Naive thymus-derived CD4-positive, alpha-beta T cell (primary cell): Measurements from ENCODE around the gene KIF17. TPM values are rescaled to one million over a fixed set of nuclear protein-coding genes. Genes with fewer than 3 reads are reported as not detected.

Experiments used
- ATAC-seq: fragments of 150-1000 bp; cut with Tn5 transposase; 2 replicates; pipeline ENCODE4 v1.10.0; 2021; ENCODE audit warnings: mild to moderate bottlenecking, moderate library complexity
- CTCF ChIA-PET: fragments of 350-600 bp; sonication (Branson Sonifier 250); formaldehyde crosslinking; loops from one replicate; lab custom pipeline; 2021; ENCODE audit warnings: antibody characterized with exemption; lab: Charles Lee
- POLR2A ChIA-PET: fragments of 350-600 bp; sonication (Branson Sonifier 250); formaldehyde crosslinking; loops from one replicate; lab custom pipeline; 2021; ENCODE audit warnings: antibody characterized with exemption, inconsistent platforms; lab: Charles Lee
- DNase-seq, 9 donors: peaks; one replicate each; pipeline versions ENCODE4 v3.0.0 to v3.0.0-alpha.2; 2020 to 2022; ENCODE audit warnings: mixed read lengths in 1 of 9
- H3K27ac ChIP-seq: one replicate; pipeline ENCODE4 v1.7.0; 2013; ENCODE audit warnings: mild to moderate bottlenecking, low read depth, low read length, moderate library complexity
- H3K27me3 ChIP-seq, 2 donors: one replicate each; pipeline ENCODE4 v1.7.0; 2013; ENCODE audit warnings: low read length in 2 of 2, mild to moderate bottlenecking in 2 of 2, moderate library complexity in 2 of 2; ENCODE audit not compliant: control insufficient read depth in 2 of 2, insufficient read depth in 2 of 2
- H3K36me3 ChIP-seq, 3 experiments: 1 replicate in 2 of 3; 2 replicates in 1 of 3; pipeline ENCODE4 v1.7.0; 2013; ENCODE audit warnings: low read length in 3 of 3, mild to moderate bottlenecking in 3 of 3, moderate library complexity in 1 of 3; ENCODE audit not compliant: insufficient read depth in 3 of 3, control insufficient read depth in 2 of 3
- H3K4me1 ChIP-seq, 2 donors: one replicate each; pipeline ENCODE4 v1.7.0; 2013; ENCODE audit warnings: low read length in 2 of 2, mild to moderate bottlenecking in 2 of 2, moderate library complexity in 1 of 2; ENCODE audit not compliant: control insufficient read depth in 2 of 2, insufficient read depth in 2 of 2
- H3K4me3 ChIP-seq: 2 replicates; pipeline ENCODE4 v1.7.0; 2013; ENCODE audit warnings: mild to moderate bottlenecking, low read length
- H3K9me3 ChIP-seq, 3 experiments: 1 replicate in 2 of 3; 2 replicates in 1 of 3; pipeline ENCODE4 v1.7.0; 2013; ENCODE audit warnings: low read length in 3 of 3; ENCODE audit not compliant: control insufficient read depth in 2 of 3
- H3K27ac Mint-ChIP-seq, 9 donors: one replicate each; pipeline ENCODE4 v1.8.0; 2020 to 2022; ENCODE audit warnings: mixed read lengths in 9 of 9, mild to moderate bottlenecking in 8 of 9, moderate library complexity in 5 of 9, inconsistent platforms in 2 of 9
- H3K27me3 Mint-ChIP-seq, 5 donors: one replicate each; pipeline ENCODE4 v1.8.0; 2021 to 2022; ENCODE audit warnings: mixed read lengths in 5 of 5, mild to moderate bottlenecking in 1 of 5
- H3K36me3 Mint-ChIP-seq, 5 donors: one replicate each; pipeline ENCODE4 v1.8.0; 2020 to 2022; ENCODE audit warnings: mixed read lengths in 5 of 5, mild to moderate bottlenecking in 3 of 5, inconsistent platforms in 1 of 5
- H3K4me1 Mint-ChIP-seq, 7 donors: one replicate each; pipeline ENCODE4 v1.8.0; 2020 to 2022; ENCODE audit warnings: mixed read lengths in 7 of 7, mild to moderate bottlenecking in 3 of 7, inconsistent platforms in 1 of 7
- H3K4me3 Mint-ChIP-seq, 10 donors: one replicate each; pipeline ENCODE4 v1.8.0; 2020 to 2022; ENCODE audit warnings: mild to moderate bottlenecking in 10 of 10, mixed read lengths in 10 of 10, moderate library complexity in 6 of 10, inconsistent platforms in 2 of 10
- H3K9me3 Mint-ChIP-seq, 11 donors: one replicate each; pipeline ENCODE4 v1.8.0; 2020 to 2022; ENCODE audit warnings: mixed read lengths in 11 of 11, mild to moderate bottlenecking in 4 of 11, inconsistent platforms in 1 of 11, moderate library complexity in 1 of 11
- intact Hi-C, 2 donors: fragments of 100-400 bp; cut with micrococcal nuclease; formaldehyde crosslinking; loops; one replicate each; pipeline ENCODE4 v1.15.1; 2023
- polyA plus RNA-seq, 2 donors: library from polyadenylated mRNA; unstranded; fragments of 300-500 nt; fragmentation: Illumina TruSeq; gene quantifications; one replicate each; pipeline ENCODE4 v1.2.3, GENCODE V29; 2021
- total RNA-seq, 6 experiments: library from RNA in 5 of 6; stranded (reverse) in 5 of 6; gene quantifications; 1 replicate in 5 of 6; 2 replicates in 1 of 6; pipeline ENCODE4 v1.2.3 and lab custom pipeline; 2021 to 2026

Gene KIF17
- total RNA-seq, result not detected
- not detected for polyA plus RNA-seq
- total RNA-seq (lab: John Stamatoyannopoulos, UW), result not detected

DNA sequence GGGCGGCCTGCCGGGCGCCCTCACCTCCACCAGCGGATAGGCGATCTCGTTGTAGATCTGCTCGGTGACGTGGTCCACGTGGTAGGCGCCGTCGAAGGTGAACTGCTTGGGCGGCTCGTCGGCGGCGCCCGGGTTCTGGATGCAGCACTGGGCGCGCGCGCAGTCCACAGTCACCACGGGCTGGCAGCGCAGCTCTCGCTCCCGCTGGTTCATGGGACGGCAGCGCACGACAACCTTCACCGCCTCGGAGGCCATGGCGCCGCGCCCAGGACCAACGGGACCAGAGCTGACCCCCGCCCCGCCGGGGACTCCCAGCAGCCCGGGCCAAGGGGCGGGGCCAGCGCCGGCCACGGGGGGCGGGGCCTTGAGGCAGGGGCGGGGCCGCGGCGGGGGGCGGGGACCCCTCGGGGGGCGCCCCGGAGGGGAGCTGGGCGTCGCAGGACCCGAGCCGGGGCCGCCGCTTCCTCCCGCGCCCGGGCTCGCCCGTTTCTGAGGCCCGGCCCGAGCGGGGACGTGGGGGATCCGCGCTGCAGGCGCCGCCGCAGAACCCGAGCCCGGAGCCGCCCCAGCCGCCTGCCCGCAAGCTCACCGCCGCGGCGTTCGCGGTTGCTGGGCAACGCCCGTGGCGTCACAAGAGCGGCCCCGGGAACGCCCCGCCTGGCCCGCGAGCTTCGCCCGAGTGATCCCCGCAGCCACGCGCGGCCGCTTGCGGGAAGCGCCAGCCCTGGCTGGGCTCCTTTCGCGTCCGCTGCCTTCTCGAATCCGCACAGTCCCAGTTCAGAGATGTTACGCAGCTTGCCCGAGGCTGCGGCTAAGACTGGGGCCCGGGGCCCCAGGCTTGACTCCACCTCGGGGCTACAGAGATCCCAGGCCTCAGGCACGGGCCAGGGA, at the start of gene KIF17:
TSS of gene KIF17 (minus strand) at position 556 of the 891 bp plus-strand sequence. CDS start at position 255, 301 bp downstream.
- intact Hi-C loops, result loop anchor here in 1 of 2 donors (2.0 to 5.0 kb wide), 2 partner anchors 15 to 460 kb away; partner anchors contain the start of genes EIF4G3 and SH2D5
- Mint-ChIP-seq H3K4me3 (peak within 1 kb of the TSS; percentile 55 to 85 (median 72)), H3K36me3 (no peaks in the 10 kb centered on the region), H3K27me3 (peaks cover 16 to 39% (median 22%) of the 10 kb centered on the region in 5 donors), H3K27ac (peak within 1 kb of the TSS in 4 of 9 donors; percentile 25 to 74 (median 50)), H3K4me1 (peaks cover 0 to 11% (median 8%) of the 10 kb centered on the region in 7 donors), H3K9me3 (no peaks in the 10 kb centered on the region)
- peak; percentile 39 to 74 (median 62) for DNase-seq
- Histone ChIP-seq H3K4me3 (no peak within 1 kb of the TSS), H3K9me3 (no peaks in the 10 kb centered on the region), H3K27ac (no peak within 1 kb of the TSS), H3K27me3 (no peaks in the 10 kb centered on the region), H3K36me3 (no peaks in the 10 kb centered on the region), H3K4me1 (peaks cover 0 to 3% of the 10 kb centered on the region in 2 donors)
- ATAC-seq, result peak; percentile 79
- CTCF ChIA-PET, result no interaction called here
- POLR2A ChIA-PET, result interaction anchor here (0.6 to 1.1 kb wide), 2 partner anchors 69 to 223 kb away, joined by 3 read pairs; no protein-coding TSS in a partner anchor

DNA sequence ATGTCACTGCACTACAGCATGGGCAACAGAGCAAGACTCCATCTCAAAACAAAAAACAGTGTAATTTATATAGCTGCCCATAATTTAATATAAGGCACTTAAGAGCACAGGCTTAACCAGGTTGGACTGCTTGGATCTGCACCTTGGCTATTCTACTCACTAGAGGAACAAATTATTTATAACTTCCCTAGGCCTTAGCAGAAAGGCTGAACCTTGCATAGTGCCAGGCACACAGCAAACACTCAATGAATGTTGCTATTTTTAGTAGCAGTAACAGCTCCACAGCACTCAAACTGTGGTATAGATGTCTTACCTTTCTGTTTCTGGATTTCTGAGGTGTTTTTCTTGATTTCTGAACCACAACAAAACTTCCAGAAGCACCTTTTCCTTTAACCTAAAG, 49.5 kb upstream of the KIF17 start:
- Mint-ChIP-seq H3K4me1 (peaks cover 0 to 4% (median 0%) of the 10 kb centered on the region in 7 donors), H3K36me3 (peaks cover 13 to 49% (median 19%) of the 10 kb centered on the region in 5 donors), H3K9me3 (no peaks in the 10 kb centered on the region), H3K27me3 (no peaks in the 10 kb centered on the region), H3K27ac (no peak overlapping the region), H3K4me3 (no peak overlapping the region)
- no peaks in the 10 kb centered on the region for H3K4me1 ChIP-seq
- intact Hi-C loops, result no loop called here
- H3K27ac ChIP-seq, result no peak overlapping the region
- H3K36me3 ChIP-seq, result peaks cover 26 to 96% (median 55%) of the 10 kb centered on the region in 3 experiments
- DNase-seq (no peak), ATAC-seq (no peak)
- H3K9me3 ChIP-seq, result no peaks in the 10 kb centered on the region
- ChIA-PET CTCF (no interaction called here), POLR2A (interaction anchor here (0.9 kb wide), 1 partner anchor 19 kb away, joined by 3 read pairs; no protein-coding TSS in a partner anchor)
- H3K4me3 ChIP-seq, result no peak overlapping the region
- H3K27me3 ChIP-seq, result no peaks in the 10 kb centered on the region

DNA sequence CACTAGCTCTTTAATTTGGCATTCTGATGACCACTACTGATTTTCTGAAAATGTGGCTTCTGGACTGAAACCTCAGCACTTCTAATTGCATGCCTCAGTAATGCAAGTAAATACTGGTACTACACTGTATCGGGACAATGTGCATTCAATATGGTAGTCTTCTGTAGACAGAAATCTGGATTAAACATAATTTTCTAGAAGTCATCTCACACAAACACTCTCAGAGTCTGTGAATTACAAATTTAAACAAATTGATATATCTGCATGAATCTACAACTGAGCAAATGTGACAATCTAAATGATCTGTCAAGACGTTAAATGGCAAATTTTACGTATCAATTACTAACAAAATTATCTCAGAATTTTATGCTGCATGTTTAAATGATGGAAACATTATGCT, 45.6 kb upstream of the KIF17 start:
- H3K36me3 Mint-ChIP-seq, result peaks cover 19 to 52% (median 30%) of the 10 kb centered on the region in 5 donors

DNA sequence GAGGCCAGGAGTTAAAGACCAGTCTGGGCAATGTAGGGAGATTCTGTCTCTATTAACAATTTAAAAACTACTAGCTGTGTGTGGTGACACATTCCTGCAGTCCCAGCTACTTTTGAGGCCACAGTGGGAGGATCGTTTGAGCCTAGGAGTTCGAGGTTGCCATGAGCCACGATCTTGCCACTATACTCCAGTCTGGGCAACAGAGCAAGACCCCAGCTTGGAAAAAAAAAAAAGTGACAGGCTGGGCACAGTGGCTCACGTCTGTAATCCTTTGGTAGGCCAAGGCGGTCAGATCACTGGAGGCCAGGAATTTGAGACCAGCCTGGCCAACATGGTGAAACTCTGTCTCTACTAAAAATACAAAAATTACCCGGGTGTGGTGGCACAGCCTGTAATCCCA, 42.5 kb upstream of the KIF17 start:
- CTCF ChIA-PET, result interaction anchor here (0.6 kb wide), 1 partner anchor 1573 kb away, joined by 3 read pairs; no protein-coding TSS in a partner anchor
- no peak for ATAC-seq
- DNase-seq, result no peak
- H3K27me3 Mint-ChIP-seq, result no peaks in the 10 kb centered on the region
- H3K36me3 ChIP-seq, result peaks cover 13 to 95% (median 34%) of the 10 kb centered on the region in 3 experiments
- POLR2A ChIA-PET, result no interaction called here
- H3K27ac Mint-ChIP-seq, result no peak overlapping the region
- peaks cover 15 to 54% (median 35%) of the 10 kb centered on the region in 5 donors for H3K36me3 Mint-ChIP-seq
- no peaks in the 10 kb centered on the region for H3K9me3 ChIP-seq
- no peaks in the 10 kb centered on the region for H3K27me3 ChIP-seq
- no peak overlapping the region for H3K27ac ChIP-seq
- H3K4me3 Mint-ChIP-seq, result no peak overlapping the region
- H3K4me1 Mint-ChIP-seq, result no peaks in the 10 kb centered on the region
- H3K4me1 ChIP-seq, result no peaks in the 10 kb centered on the region
- intact Hi-C loops, result no loop called here
- no peak overlapping the region for H3K4me3 ChIP-seq
- H3K9me3 Mint-ChIP-seq, result no peaks in the 10 kb centered on the region

More for the DNA sequence above, 45.6 kb upstream of the KIF17 start:
- Mint-ChIP-seq H3K9me3 (no peaks in the 10 kb centered on the region), H3K4me3 (no peak overlapping the region), H3K27ac (peak overlapping the region in 3 of 9 donors; percentile 25 to 78 (median 53)), H3K4me1 (no peaks in the 10 kb centered on the region), H3K27me3 (no peaks in the 10 kb centered on the region)
- Histone ChIP-seq H3K27me3 (no peaks in the 10 kb centered on the region), H3K4me3 (no peak overlapping the region), H3K36me3 (peaks cover 27 to 99% (median 32%) of the 10 kb centered on the region in 3 experiments), H3K27ac (no peak overlapping the region), H3K4me1 (no peaks in the 10 kb centered on the region), H3K9me3 (no peaks in the 10 kb centered on the region)
- ATAC-seq (no peak), DNase-seq (no peak)
- CTCF ChIA-PET, result no interaction called here
- POLR2A ChIA-PET, result no interaction called here
- intact Hi-C loops, result no loop called here

DNA sequence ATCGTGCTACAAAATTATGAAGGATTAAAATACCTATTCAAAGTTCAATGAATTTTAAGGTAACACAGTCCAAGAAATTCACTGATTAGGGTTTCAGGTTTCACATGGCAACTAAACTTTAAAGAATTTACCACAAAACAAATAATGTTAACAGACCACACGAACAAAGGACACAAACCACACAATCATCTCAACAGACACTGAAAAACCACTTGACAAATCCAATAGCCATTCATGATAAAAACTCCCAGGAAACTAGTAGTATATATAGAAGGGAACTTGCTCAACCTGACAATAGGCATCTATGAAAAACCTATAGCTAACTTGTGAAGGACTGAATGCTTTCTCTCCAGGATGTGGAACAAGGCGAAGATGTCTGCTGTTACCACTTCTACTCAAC, 35.8 kb upstream of the KIF17 start:
- peak overlapping the region in 3 of 9 donors; percentile 12 to 69 (median 14) for H3K27ac Mint-ChIP-seq
- POLR2A ChIA-PET, result interaction anchor here (0.6 kb wide), 1 partner anchor 35 kb away, joined by 4 read pairs; no protein-coding TSS in a partner anchor

DNA sequence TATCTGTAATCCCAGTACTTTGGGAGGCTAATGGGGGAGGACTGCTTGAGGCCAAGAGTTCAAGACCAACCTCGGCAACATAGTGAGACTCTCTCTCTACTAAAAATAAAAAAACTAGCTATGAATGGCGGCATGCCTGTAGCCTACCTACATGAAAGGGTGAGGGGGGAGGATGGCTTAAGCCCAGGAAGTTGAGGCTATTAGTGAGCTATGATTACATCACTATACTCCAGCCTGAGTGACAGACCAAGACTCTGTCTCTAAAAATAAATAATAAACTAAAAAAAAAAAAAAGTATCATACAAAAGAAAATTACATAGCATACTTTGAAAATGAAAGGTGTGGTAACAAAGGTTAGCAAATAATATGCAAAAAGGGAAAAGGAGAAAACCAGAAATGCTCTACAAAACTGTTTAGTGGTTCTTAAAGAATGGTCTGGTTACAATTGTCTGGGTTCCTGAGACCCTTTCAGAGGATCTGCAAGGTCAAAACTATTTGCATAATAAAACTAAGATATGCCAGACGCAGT, 33.7 kb upstream of the KIF17 start:
- no peak overlapping the region for H3K27ac Mint-ChIP-seq

More for the DNA sequence above, 35.8 kb upstream of the KIF17 start:
- no peaks in the 10 kb centered on the region for H3K27me3 Mint-ChIP-seq
- peaks cover 9 to 31% (median 18%) of the 10 kb centered on the region in 5 donors for H3K36me3 Mint-ChIP-seq
- ATAC-seq, result no peak
- no peaks in the 10 kb centered on the region for H3K9me3 ChIP-seq
- H3K4me1 ChIP-seq, result no peaks in the 10 kb centered on the region
- no peak for DNase-seq
- intact Hi-C loops, result no loop called here
- H3K4me1 Mint-ChIP-seq, result peaks cover 0 to 4% (median 0%) of the 10 kb centered on the region in 7 donors
- no peaks in the 10 kb centered on the region for H3K9me3 Mint-ChIP-seq
- no peaks in the 10 kb centered on the region for H3K27me3 ChIP-seq
- CTCF ChIA-PET, result no interaction called here
- peaks cover 10 to 73% (median 23%) of the 10 kb centered on the region in 3 experiments for H3K36me3 ChIP-seq
- no peak overlapping the region for H3K4me3 ChIP-seq
- no peak overlapping the region for H3K27ac ChIP-seq
- no peak overlapping the region for H3K4me3 Mint-ChIP-seq

More for the DNA sequence above, 33.7 kb upstream of the KIF17 start:
- Histone ChIP-seq H3K27ac (no peak overlapping the region), H3K4me3 (no peak overlapping the region), H3K36me3 (peaks cover 16 to 77% (median 26%) of the 10 kb centered on the region in 3 experiments), H3K4me1 (no peaks in the 10 kb centered on the region), H3K27me3 (no peaks in the 10 kb centered on the region), H3K9me3 (no peaks in the 10 kb centered on the region)
- POLR2A ChIA-PET, result no interaction called here
- DNase-seq (no peak), ATAC-seq (no peak)
- no peak overlapping the region for H3K4me3 Mint-ChIP-seq
- intact Hi-C loops, result no loop called here
- peaks cover 9 to 35% (median 20%) of the 10 kb centered on the region in 5 donors for H3K36me3 Mint-ChIP-seq
- H3K27me3 Mint-ChIP-seq, result no peaks in the 10 kb centered on the region
- no peaks in the 10 kb centered on the region for H3K9me3 Mint-ChIP-seq
- CTCF ChIA-PET, result interaction anchor here (0.5 to 1.1 kb wide), 2 partner anchors 55 to 465 kb away, joined by 3 to 5 read pairs; no protein-coding TSS in a partner anchor
- peaks cover 0 to 4% (median 0%) of the 10 kb centered on the region in 7 donors for H3K4me1 Mint-ChIP-seq
